ENCODE measurements around the gene CASP8. TPM values are rescaled to one million over a fixed set of nuclear protein-coding genes. Genes with fewer than 3 reads are reported as not detected.
"Not testable (repeated sequence)": the region's sequence is repeated elsewhere in the genome, so short reads cannot be mapped to it uniquely, and the experiment has no call there.

The CASP8 gene
- total RNA-seq, 1 experiment from 2014 or later, result 67.1 TPM

GRCh38 chr2:201279079-201279478 lies 18.7 kb downstream of the CASP8 start:
- no peak for DNase-seq
- BruUV-seq (replicated peaks), result no TSS peak
- no peak overlapping the region for H3K4me3 Mint-ChIP-seq (ENCODE audit: low read depth, unreplicated experiment)
- no peaks in the 10 kb centered on the region for H3K4me1 Mint-ChIP-seq (ENCODE audit: low read depth, unreplicated experiment)
- intact Hi-C loops (cut with micrococcal nuclease; ENCODE audit: unreplicated experiment), result no loop called here
- H3K9me3 Mint-ChIP-seq (ENCODE audit: low read depth, unreplicated experiment), result no peaks in the 10 kb centered on the region
- peaks cover 46% of the 10 kb centered on the region for H3K36me3 Mint-ChIP-seq (ENCODE audit: insufficient read depth, unreplicated experiment)
- TF ChIP-seq CTCF (IDR thresholded peaks at IDR 0.05; ENCODE audit: unreplicated experiment), result no peak
- H3K27ac Mint-ChIP-seq (ENCODE audit: unreplicated experiment), result no peak overlapping the region
- CTCF ChIA-PET, result no interaction called here
- H3K27me3 Mint-ChIP-seq (ENCODE audit: unreplicated experiment), result no peaks in the 10 kb centered on the region

- no TSS peak for BruUV-seq (replicated peaks)
- Mint-ChIP-seq H3K4me1 (ENCODE audit: low read depth, unreplicated experiment) (no peaks in the 10 kb centered on the region), H3K9me3 (ENCODE audit: low read depth, unreplicated experiment) (no peaks in the 10 kb centered on the region), H3K27me3 (ENCODE audit: unreplicated experiment) (no peaks in the 10 kb centered on the region), H3K36me3 (ENCODE audit: insufficient read depth, unreplicated experiment) (peaks cover 36% of the 10 kb centered on the region), H3K27ac (ENCODE audit: unreplicated experiment) (no peak overlapping the region), H3K4me3 (ENCODE audit: low read depth, unreplicated experiment) (no peak overlapping the region)
- DNase-seq, result no peak
- intact Hi-C loops (cut with micrococcal nuclease; ENCODE audit: unreplicated experiment), result no loop called here
- CTCF ChIA-PET, result no interaction called here
- TF ChIP-seq CTCF (IDR thresholded peaks at IDR 0.05; ENCODE audit: unreplicated experiment), result no peak
These were observed 20.1 kb downstream of the CASP8 start for GRCh38 chr2:201280191-201281040.

GRCh38 chr2:201285499-201285898 lies 25.2 kb downstream of the CASP8 start:
- CTCF ChIA-PET, result no interaction called here
- H3K4me1 Mint-ChIP-seq (ENCODE audit: low read depth, unreplicated experiment), result no peaks in the 10 kb centered on the region
- intact Hi-C loops (cut with micrococcal nuclease; ENCODE audit: unreplicated experiment), result no loop called here
- no TSS peak for BruUV-seq (replicated peaks)
- no peak for TF ChIP-seq CTCF (IDR thresholded peaks at IDR 0.05; ENCODE audit: unreplicated experiment)
- no peak overlapping the region for H3K4me3 Mint-ChIP-seq (ENCODE audit: low read depth, unreplicated experiment)
- H3K9me3 Mint-ChIP-seq (ENCODE audit: low read depth, unreplicated experiment), result peaks cover 8% of the 10 kb centered on the region
- H3K27ac Mint-ChIP-seq (ENCODE audit: unreplicated experiment), result peak overlapping the region; percentile 24
- DNase-seq, result no peak
- peaks cover 37% of the 10 kb centered on the region for H3K36me3 Mint-ChIP-seq (ENCODE audit: insufficient read depth, unreplicated experiment)
- H3K27me3 Mint-ChIP-seq (ENCODE audit: unreplicated experiment), result no peaks in the 10 kb centered on the region

- BruUV-seq (replicated peaks); CTCF ChIA-PET; H3K4me1 Mint-ChIP-seq (ENCODE audit: low read depth, unreplicated experiment); H3K27me3 Mint-ChIP-seq (ENCODE audit: unreplicated experiment); DNase-seq; H3K27ac Mint-ChIP-seq (ENCODE audit: unreplicated experiment); intact Hi-C loops (cut with micrococcal nuclease; ENCODE audit: unreplicated experiment); H3K4me3 Mint-ChIP-seq (ENCODE audit: low read depth, unreplicated experiment): not testable (repeated sequence)
- Mint-ChIP-seq H3K36me3 (ENCODE audit: insufficient read depth, unreplicated experiment) (peaks cover 38% of the 10 kb centered on the region), H3K9me3 (ENCODE audit: low read depth, unreplicated experiment) (peaks cover 24% of the 10 kb centered on the region)
These were observed 30.3 kb downstream of the CASP8 start for GRCh38 chr2:201290457-201291148.

Data from Calu3 (cell line).